KG1 (cell line): ENCODE results near the gene CD93.
A peak's percentile ranks its signal among the peaks of the same experiment; 100 is the strongest.

Experiments
- DNase-seq: peaks from one replicate; lab custom pipeline; 2025; lab: John Stamatoyannopoulos, UW

The CD93 gene

GRCh38 chr20:23120936-23121750 is 35.0 kb upstream of the CD93 start:
- DNase-seq, result no peak

GRCh38 chr20:23120261-23120660 is 34.1 kb upstream of the CD93 start:
- DNase-seq, result no peak

- no peak for DNase-seq
Measured at GRCh38 chr20:23119456-23120216, 33.5 kb upstream of the CD93 start.

DNA sequence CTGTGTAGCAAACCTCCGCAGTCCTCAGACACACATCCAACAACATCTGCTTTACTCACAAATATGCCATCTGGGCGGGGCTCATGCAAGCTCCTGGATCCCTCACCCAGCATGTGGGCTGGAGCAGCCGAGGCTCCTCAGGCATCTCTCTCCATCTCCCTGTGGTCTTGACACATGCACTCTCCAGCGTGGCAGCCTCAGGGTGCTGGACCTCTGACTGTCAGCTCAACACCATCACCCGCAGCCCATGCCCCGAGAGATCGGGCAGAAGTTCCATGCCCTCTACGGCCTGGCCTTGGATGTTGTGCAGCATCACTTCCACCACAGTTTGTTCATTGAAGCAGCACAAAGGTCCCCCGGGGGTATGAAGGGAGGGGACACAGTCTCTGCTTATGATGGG is 32.6 kb upstream of the CD93 start:
- no peak for DNase-seq

- no peak for DNase-seq
Measured at GRCh38 chr20:23118144-23118543, 32.0 kb upstream of the CD93 start.

GRCh38 chr20:23117738-23118137 is 31.6 kb upstream of the CD93 start:
- no peak for DNase-seq

- DNase-seq, result no peak
Measured at GRCh38 chr20:23116311-23117089, 30.4 kb upstream of the CD93 start.

GRCh38 chr20:23115822-23116221 is 29.7 kb upstream of the CD93 start:
- DNase-seq, result no peak

DNA sequence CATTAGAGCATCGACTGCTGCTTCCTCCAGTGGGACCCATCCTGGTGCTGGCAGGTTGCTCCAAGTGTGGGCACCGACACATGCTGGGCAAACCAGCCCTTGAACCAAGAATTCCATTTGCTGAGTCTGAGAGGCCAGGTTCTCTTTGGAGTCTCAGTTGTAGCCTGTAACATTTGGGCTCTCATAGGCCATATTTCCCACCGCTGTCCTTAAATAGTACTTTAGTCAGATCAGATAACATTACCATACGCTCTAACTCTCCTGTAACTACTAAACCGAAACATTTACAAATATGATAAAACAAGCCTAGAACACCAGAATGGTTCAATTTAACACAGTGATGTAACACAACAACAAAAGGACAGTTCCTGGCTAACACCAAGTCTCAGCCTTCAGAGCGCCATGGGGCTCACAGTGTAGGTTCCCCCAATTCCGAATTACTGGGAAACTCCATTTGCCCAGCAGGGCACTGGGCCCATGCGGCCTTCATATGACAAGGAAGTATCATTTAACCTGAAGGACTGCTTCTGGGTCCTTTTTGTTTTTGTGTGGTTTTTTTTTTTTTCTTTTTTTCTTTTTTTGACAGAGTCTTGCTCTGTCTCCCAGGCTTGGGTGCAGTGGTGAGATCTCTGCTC is 28.4 kb upstream of the CD93 start:
- DNase-seq, result no peak

DNA sequence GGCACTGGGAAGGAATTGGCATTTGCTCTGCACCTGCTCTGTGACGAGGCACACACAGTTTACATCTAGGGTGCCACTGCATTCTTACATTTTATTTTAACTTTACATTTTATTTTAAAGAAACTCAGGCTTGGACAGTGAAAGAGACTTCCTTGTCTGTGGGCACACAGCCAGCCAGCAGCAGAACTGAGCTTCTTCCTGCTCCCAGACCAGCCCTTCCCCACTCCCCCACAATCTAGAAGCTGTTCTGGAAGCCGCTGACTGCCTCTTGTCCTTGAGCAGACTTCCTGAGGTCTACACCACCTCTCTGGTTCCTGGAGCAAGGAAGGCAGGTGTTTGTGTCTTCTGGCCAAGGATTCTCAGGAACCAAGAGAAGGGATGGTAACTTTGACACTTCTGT is 27.9 kb upstream of the CD93 start:
- peak; percentile 52 for DNase-seq

DNA sequence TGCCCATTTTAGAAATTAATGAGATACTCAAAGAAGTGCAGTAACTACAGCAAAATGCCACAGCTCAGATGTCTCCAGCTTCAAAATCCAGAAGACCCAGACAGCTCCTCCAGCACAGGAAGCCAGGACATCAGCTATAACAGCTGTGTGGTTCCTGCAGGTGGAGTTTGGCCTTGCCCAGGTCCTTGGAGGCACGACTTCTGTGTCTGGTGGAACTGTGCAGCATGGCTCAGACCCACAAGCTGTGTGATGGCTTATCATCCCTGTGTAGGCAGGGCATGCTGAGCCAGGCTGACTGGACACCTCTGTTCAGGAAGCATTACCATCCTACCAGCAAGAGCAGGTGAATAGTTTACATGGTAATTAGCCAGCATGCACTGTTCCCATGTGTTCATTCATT is 26.5 kb upstream of the CD93 start:
- no peak for DNase-seq

GRCh38 chr20:23111944-23112342 is 25.8 kb upstream of the CD93 start:
- DNase-seq, result no peak

- no peak for DNase-seq
Measured at GRCh38 chr20:23111307-23111943, 25.3 kb upstream of the CD93 start.

DNA sequence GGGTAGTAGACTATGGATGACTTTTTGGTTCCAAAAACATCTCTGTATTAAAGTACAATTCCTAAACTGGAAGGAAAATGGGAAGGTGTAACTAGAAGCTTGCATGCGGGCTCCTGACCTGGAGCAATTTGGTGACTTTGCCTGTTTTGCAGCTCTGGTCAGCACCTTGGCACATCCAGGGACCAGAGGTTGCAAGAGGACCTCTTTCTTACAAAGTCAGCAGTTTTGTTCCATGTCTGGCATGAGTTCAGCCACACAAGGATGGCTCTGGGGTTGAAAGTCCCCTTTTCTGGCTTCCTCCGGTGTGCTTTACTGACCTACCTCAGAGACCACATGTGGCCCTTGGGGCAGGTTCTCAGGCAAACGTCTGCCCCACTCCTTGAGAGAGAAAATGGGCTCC is 22.7 kb upstream of the CD93 start:
- no peak for DNase-seq

GRCh38 chr20:23107466-23107865 is 21.3 kb upstream of the CD93 start:
- no peak for DNase-seq

GRCh38 chr20:23106271-23106851 is 20.2 kb upstream of the CD93 start:
- DNase-seq, result no peak

DNA sequence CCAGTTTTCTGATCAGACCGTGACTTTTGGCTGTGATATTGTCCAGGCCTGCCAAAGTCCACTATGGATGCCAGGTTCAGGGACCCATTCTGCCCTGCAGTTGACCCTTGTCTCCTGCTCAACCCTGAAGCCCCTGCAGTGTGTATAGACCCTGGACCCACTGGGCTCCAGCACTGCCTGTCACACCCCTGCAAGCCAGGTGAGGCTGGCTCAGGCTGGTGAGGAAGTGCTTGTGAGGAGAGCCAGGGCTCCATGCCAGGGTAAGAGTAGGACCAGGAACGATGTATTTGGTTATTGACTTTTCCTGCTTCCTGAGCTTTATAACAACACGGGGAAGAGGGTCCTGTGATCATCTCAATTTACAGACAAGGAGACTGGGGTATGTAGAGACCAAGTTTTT is 19.1 kb upstream of the CD93 start:
- DNase-seq, result no peak

GRCh38 chr20:23103284-23104018 is 17.3 kb upstream of the CD93 start:
- peak; percentile 34 for DNase-seq

DNA sequence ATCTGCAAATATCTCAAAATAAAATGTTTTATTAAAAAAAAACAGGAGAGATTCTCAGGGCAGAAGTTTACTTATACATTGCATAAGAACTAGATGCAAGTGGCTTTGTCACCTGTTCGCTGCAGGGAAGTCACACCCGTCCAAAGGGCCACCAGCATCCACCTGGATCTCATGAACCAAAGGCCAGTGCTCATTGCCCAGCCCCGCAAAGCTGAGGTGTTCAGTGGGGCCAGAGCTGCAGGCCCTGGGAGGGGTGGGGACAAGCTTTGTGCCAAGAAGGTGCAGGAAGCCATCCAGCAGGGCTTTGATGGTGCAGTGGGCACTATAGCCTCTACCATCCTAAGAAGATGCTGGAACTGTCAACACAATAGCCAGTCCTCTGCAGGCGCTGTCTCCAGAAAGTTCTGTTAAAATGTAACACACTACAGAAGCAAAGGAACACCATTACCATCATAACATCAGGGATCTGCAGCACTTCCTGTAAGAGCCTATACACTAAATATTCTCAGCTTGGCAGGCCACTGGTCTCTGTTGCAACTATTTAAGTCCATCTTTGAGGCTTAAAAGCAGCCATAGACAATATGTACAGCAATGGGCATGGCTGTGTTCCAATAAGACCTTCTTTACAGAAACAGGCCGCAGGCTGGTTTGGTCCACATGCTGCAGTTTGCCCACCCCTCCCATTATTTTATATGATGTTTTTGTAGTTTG is 15.7 kb upstream of the CD93 start:
- DNase-seq, result no peak

- DNase-seq, result no peak
Measured at GRCh38 chr20:23100720-23101107, 14.6 kb upstream of the CD93 start.
